Measurements from ENCODE around the gene UPK2. TPM values are rescaled to one million over a fixed set of nuclear protein-coding genes. Genes with fewer than 3 reads are reported as not detected.
"Not testable (repeated sequence)": the region's sequence is repeated elsewhere in the genome, so short reads cannot be mapped to it uniquely, and the experiment has no call there.

The UPK2 gene
- total and polyA plus RNA-seq, 10 donors = 0.09 to 0.13 TPM; not detected in 8

DNA sequence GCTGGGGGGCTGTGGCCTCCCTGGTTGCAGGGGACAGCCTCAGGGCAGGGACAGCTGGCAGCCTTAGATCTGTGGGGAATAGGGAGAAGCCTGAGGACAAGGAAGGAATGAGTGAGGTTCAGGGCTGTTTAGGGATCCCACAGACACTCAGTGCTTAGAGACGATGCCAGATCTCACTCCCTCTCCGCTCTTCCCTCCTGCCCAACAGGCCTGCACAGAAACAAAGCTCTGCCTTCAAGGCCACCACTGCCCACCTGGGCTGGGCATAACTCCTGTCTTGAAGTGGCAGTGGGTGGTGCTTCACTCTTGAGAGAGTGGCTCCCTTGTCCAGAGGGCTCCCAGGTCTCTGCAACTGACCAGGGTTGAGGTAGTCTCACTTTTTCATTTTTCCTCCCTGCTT is 28.7 kb downstream of the UPK2 start:
- Histone ChIP-seq H3K27ac (no peak overlapping the region), H3K27me3 (replicated peaks in 1 of 7) (peaks cover 0 to 4% (median 0%) of the 10 kb centered on the region in 7 donors), H3K4me3 (no peak overlapping the region), H3K36me3 (no peaks in the 10 kb centered on the region), H3K4me1 (peaks cover 0 to 11% (median 4%) of the 10 kb centered on the region in 6 donors), H3K9me3 (no peaks in the 10 kb centered on the region)
- intact Hi-C loops (cut with DNase I; ENCODE audit: low total_unique reads) = no loop called here
- WGBS, 5 donors = 84 to 92% (median 88%) methylated on average over 2 of the region's 2 CpGs
- TF ChIP-seq POLR2AphosphoS5 (IDR thresholded peaks at IDR 0.05) (no peak), POLR2A (IDR thresholded peaks at IDR 0.05) (no peak)
- TF ChIP-seq, protein P1, sequence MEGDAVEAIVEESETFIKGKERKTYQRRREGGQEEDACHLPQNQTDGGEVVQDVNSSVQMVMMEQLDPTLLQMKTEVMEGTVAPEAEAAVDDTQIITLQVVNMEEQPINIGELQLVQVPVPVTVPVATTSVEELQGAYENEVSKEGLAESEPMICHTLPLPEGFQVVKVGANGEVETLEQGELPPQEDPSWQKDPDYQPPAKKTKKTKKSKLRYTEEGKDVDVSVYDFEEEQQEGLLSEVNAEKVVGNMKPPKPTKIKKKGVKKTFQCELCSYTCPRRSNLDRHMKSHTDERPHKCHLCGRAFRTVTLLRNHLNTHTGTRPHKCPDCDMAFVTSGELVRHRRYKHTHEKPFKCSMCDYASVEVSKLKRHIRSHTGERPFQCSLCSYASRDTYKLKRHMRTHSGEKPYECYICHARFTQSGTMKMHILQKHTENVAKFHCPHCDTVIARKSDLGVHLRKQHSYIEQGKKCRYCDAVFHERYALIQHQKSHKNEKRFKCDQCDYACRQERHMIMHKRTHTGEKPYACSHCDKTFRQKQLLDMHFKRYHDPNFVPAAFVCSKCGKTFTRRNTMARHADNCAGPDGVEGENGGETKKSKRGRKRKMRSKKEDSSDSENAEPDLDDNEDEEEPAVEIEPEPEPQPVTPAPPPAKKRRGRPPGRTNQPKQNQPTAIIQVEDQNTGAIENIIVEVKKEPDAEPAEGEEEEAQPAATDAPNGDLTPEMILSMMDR (IDR thresholded peaks at IDR 0.05 in 8 of 11, conservative IDR thresholded peaks at IDR 0.05 in 3 of 11) = no peak
- no peak for DNase-seq

DNA sequence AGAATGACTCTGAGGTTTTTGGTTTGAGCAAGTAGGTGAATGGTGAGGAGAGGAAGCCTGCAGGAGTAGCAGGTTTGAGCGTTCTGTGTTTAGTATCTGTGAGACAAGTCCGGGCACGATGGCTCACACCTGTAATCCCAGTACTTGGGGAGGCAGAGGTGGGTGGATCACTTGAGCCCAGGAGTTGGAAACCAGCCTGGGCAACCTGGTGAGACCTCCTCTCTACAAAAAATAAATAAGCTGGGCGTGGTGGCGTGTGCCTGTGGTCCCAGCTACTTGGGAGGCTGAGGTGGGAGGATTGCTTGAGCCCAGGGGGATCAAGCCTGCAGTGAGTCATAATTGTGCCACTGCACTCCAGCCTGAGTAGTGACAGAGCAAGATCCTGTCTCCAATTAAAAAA is 32.2 kb downstream of the UPK2 start:
- intact Hi-C loops (cut with DNase I; ENCODE audit: low total_unique reads) = no loop called here
- 91 to 96% (median 93%) methylated on average over 5 of the region's 5 CpGs for WGBS, 5 donors
- no peak overlapping the region for H3K27ac ChIP-seq

DNA sequence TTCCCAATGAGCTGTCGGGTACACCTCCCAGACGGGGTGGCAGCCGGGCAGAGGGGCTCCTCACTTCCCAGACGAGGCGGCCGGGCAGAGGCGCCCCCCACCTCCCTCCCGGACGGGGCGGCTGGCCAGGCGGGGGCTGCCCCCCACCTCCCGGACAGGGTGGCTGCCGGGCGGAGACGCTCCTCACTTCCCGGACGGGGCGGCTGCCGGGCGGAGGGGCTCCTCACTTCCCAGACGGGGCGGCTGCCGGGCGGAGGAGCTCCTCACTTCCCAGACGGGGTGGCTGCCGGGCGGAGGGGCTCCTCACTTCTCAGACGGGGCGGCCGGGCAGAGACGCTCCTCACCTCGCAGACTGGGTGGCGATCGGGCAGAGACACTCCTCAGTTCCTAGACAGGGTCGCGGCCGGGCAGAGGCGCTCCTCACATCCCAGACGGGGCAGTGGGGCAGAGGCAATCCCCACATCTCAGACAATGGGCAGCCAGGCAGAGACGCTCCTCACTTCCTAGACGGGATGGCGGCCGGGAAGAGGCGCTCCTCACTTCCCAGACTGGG is 35.5 kb downstream of the UPK2 start:
- not testable (repeated sequence) for H3K4me3 ChIP-seq, H3K27ac ChIP-seq
- DNase-seq = peak; percentile 29

More for the DNA sequence above, 32.2 kb downstream of the UPK2 start:
- no peaks in the 10 kb centered on the region for H3K36me3 ChIP-seq
- H3K4me3 ChIP-seq = no peak overlapping the region
- TF ChIP-seq POLR2A (IDR thresholded peaks at IDR 0.05) (no peak), POLR2AphosphoS5 (IDR thresholded peaks at IDR 0.05) (no peak)
- TF ChIP-seq, protein P1 (IDR thresholded peaks at IDR 0.05 in 8 of 11, conservative IDR thresholded peaks at IDR 0.05 in 3 of 11) = no peak
- DNase-seq = peak; percentile 17
- no peaks in the 10 kb centered on the region for H3K4me1 ChIP-seq
- H3K9me3 ChIP-seq = no peaks in the 10 kb centered on the region
- H3K27me3 ChIP-seq (replicated peaks in 1 of 7) = no peaks in the 10 kb centered on the region

DNA sequence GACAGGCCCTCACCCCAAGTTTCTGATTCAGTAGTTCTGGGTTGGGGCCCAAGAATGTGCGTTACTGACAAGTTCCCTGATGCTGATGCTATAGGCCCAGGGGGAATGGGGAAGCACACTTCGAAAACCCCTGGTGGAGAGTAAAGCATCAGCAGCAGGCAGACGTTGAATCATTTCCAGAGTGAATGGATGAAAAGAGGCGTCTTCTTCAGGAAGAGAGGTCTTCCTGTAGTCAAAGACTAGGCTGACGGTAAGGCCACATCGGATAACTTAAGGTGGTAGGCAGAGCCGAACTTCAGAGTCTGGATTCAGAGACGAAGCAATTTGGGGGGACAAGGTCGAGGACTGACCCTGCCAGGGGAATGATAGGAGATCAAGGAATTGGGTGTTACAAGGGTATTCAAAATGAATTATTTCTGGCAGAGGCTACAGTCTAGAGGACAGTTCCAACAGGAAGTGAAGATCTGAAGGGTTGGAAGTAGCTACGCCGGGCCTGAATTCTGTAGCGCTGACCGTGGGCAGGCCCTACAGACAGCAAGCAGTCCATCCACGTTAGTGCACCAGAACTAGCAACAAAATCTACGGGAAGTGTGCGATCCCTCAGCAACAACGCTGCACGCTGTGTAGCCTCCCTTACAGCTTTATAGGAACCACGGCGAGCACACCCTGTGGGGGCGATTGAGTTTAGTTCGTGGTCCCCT is 41.0 kb downstream of the UPK2 start:
- intact Hi-C loops (cut with DNase I; ENCODE audit: low total_unique reads) = no loop called here
- peak overlapping the region; percentile 67 to 90 (median 86) for H3K27ac ChIP-seq
- H3K9me3 ChIP-seq = no peaks in the 10 kb centered on the region
- H3K27me3 ChIP-seq (replicated peaks in 1 of 7) = no peaks in the 10 kb centered on the region
- peak; percentile 73 for DNase-seq
- 6 to 9% (median 8%) methylated on average over 22 of the region's 22 CpGs for WGBS, 5 donors
- H3K36me3 ChIP-seq = peaks cover 0 to 31% (median 15%) of the 10 kb centered on the region in 6 donors
- H3K4me3 ChIP-seq = peak overlapping the region; percentile 62 to 87 (median 81)
- peaks cover 17 to 53% (median 35%) of the 10 kb centered on the region in 6 donors for H3K4me1 ChIP-seq
- TF ChIP-seq POLR2A (IDR thresholded peaks at IDR 0.05) = no peak
- TF ChIP-seq, protein P1 (IDR thresholded peaks at IDR 0.05 in 8 of 11, conservative IDR thresholded peaks at IDR 0.05 in 3 of 11) = peak in 2 of 11 experiments; percentile 19 to 28

More for the DNA sequence above, 35.5 kb downstream of the UPK2 start:
- H3K36me3 ChIP-seq; intact Hi-C loops (cut with DNase I; ENCODE audit: low total_unique reads); H3K9me3 ChIP-seq; H3K4me1 ChIP-seq; H3K27me3 ChIP-seq (replicated peaks in 1 of 7): not testable (repeated sequence)
- 94 to 98% (median 96%) methylated on average over 23 to 44 of the region's 44 CpGs for WGBS, 5 donors
